HG02852 (cell line): ENCODE data around the gene CCDC197.

Source experiments
- ATAC-seq: cut with Tn5 transposase; IDR thresholded peaks from one replicate; pipeline ENCODE4 v1.9.1; 2021; ENCODE audit warnings: mild to moderate bottlenecking, moderate library complexity; ENCODE audit not compliant: unreplicated experiment

CCDC197 gene

DNA sequence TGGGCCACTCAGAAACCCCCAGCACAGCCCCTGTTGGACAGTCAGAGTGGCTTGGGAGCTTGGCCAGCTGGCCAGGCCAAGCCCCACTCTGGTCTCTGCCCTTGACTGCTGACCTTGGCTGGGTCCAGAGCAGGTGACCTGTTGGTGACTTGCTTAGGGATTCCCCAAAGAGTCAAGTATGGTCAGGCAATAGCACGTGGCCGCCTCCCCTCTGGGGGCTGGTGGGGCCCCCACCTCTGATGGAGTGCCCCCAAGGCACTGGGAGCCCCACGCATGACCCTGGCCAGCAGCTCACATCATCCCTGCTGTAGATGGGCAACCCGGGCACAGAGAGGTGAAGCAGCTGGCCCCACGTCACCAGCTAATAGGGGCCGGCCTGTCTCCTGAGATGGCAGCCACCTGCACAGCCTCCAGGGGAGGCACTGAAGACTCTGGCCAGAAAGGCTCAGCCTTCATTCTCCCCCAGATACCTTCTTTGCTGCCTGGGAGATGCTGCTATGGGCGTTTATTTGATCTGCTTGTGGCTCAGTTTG is 1.8 kb downstream of the CCDC197 start:
- no peak for ATAC-seq

DNA sequence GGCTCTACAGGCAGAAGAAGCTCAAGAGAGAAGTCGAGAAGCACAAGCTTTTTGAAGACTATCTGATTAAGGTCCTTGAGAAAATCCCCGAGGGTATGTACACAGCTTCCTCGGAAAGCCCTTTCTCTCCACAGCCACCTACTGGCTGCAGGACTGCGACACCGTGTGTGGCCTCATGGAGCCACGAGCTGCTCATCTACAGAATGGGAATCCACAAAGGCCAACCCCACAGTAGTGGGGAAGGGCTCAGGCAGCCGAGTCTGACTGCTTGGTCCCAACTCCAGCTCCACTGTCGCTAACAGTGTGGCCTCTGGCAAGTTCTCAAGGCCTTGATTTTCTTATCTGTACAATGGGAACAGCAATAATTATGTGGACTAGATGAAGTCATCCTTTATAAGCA is 2.5 kb downstream of the CCDC197 start:
- ATAC-seq = no peak

- no peak for ATAC-seq
Observed at GRCh38 chr14:94000267-94000666, 3.2 kb downstream of the CCDC197 start.

GRCh38 chr14:94001016-94001415 is 3.9 kb downstream of the CCDC197 start:
- ATAC-seq = no peak

- ATAC-seq = no peak
Observed at GRCh38 chr14:94001501-94002396, 4.6 kb downstream of the CCDC197 start.

GRCh38 chr14:94003397-94003796 is 6.3 kb downstream of the CCDC197 start:
- ATAC-seq = no peak

GRCh38 chr14:94004015-94004414 is 6.9 kb downstream of the CCDC197 start:
- no peak for ATAC-seq

GRCh38 chr14:94005324-94006073 is 8.4 kb downstream of the CCDC197 start:
- no peak for ATAC-seq

GRCh38 chr14:94008234-94008633 is 11.1 kb downstream of the CCDC197 start:
- ATAC-seq = no peak

DNA sequence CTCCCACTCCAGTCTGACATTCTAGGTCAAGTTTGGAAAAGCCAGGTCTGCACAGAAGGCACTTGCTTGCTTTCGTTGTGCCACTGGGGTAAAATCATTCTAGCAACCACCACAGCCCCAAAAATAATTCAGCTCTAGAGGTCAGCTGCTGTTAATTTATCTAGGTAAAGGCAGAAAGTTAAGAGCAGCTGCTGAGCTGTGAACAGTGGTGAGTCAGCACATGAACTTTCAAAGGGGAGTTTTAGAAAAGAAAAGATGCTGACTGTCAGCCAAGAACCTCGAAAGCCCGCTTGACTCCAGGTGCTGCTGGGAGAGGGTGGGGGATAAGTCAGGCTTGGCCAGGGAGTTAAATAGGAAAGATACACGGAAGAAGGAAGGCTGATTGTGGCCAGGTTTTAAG is 12.7 kb downstream of the CCDC197 start:
- ATAC-seq = peak; percentile 66

GRCh38 chr14:94010625-94011024 is 13.5 kb downstream of the CCDC197 start:
- no peak for ATAC-seq

- ATAC-seq = no peak
Observed at GRCh38 chr14:94011795-94012194, 14.7 kb downstream of the CCDC197 start.

DNA sequence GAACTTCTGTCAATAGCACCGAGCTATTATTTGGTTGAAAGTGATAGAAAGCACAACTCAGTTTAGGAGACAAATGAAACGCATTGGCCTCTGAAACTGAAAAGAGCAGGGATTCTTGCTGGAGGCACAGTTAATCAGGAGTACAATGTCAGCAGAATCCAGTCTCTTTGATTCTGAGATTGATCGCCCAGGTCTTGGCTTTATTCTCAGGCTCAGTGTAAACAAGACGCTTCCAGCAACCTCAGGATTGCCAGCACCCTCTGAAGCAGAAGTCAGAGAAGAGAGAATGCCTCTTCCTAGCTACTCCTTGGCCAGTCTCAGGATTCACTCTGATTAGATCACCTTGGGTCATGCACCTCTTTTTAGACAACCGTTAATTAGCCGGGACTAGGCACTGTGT is 17.3 kb downstream of the CCDC197 start:
- ATAC-seq = no peak

DNA sequence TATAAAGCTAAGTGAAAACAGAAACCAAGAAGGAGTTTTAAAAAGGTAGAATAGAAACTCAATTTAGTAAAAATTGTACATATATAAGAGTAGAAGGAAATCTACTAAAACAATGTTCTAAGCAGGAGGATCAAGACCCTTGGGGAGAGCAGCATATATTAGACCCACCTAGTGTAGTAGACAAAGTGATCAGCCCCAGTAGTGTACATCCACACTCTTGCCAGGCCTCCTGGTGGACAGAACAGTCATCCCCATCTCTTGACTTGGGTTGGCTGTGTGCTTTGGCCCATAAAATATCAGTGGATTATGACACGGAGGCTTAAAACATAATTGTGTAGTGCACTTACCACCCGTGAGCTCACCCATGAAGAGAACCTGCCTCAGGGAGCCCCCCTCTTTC is 18.1 kb downstream of the CCDC197 start:
- no peak for ATAC-seq

DNA sequence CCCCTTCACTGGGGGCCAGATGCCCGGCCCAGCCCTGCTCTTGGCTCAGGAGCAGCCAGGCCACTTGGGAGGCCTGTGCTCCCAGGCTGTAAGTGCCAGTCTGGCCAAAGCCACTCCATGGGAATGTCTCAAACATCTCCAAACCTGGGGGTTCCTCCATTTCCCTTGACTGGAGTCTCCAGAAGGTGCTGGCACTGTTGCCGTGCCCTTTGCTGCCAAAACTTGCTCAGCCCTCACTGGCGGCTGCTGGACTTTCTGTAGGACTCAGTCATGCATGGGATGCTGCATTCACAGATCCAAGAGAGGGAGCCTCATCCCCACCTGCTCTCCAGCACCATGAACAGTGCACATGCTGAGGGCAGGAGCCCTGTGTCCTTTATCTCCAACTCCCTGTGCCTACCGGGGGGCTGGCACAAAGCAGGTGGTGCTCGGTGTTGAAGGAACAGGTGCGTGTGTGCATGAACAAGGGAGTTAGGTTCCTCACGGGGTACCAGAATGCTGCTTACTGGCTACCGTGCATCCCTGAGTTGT is 19.4 kb downstream of the CCDC197 start:
- ATAC-seq = no peak

GRCh38 chr14:94018308-94018707 is 21.2 kb downstream of the CCDC197 start:
- ATAC-seq = no peak

DNA sequence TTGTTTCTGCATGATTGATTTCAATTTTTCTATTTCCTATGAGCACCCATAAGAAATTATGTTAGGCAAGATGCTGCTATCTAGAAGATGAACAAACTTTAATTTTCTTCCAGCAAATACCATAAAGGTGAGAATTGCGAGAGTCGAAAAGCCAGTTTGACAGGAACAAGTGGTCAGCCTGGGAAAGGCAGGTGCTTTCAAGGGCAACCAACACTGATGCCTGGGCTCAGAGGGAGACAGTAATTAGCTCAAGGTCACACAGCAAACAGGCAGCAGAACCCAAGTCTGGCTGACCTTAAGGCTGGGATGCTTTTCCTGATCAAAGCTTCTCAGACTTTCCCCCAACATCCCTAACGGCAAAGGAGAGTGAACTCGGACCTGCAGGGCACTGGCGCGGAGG is 22.2 kb downstream of the CCDC197 start:
- no peak for ATAC-seq

GRCh38 chr14:94020267-94020666 is 23.2 kb downstream of the CCDC197 start:
- no peak for ATAC-seq

GRCh38 chr14:94021001-94021400 is 23.9 kb downstream of the CCDC197 start:
- ATAC-seq = no peak

DNA sequence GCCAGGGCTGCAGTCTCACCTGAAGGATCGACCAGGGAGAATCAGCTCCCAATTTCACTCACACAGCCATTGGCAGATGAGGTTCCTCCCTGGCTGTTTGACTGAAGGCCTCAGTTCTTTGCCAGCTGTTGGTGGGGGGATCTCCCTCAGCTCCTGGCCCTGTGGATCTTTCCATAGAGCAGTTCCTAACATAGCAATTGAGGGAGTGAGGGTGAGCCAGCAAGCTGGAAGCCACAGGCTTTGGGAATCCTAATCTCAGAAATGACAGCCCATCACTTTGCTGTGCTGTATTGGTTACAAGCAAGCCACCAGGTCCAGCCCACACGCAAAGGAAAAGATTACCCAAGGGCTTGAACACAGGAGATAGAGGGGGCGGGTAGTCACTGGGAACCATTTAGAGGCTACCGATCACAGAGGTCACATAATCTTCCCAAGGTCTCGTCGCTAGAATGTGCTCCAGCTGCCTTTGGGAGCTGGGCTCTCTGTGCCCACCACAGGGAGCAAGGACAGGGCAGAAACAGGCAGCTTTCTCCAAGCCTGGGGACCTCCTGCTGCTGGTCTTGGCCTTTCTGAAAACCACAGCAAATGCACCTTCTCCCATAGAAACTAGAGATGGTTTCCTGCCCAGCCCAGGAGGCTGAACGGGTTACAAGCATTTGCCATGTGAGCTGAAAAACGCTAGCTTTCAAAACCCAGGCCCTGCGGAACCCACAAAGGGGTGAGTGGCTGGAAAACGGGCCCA is 24.5 kb downstream of the CCDC197 start:
- ATAC-seq = no peak
